Neural cell (in vitro differentiated cells): ENCODE measurements around the gene KCNS1.

Experiments
- SMC3 ChIP-seq: fragments of 450-650 bp; conservative IDR thresholded peaks from 2 replicates; pipeline ENCODE4 v1.6.1; 2014; ENCODE audit warnings: antibody characterized with exemption, mild to moderate bottlenecking, moderate library complexity; ENCODE audit not compliant: poor library complexity
- TAF1 ChIP-seq: IDR thresholded peaks from 2 replicates; pipeline ENCODE4 v1.6.1; 2012; ENCODE audit warnings: low read depth
- TF ChIP-seq, protein P1 (sequence below): fragments of 450-650 bp; IDR thresholded peaks from 2 replicates; pipeline ENCODE4 v1.5.1; 2014; ENCODE audit warnings: antibody characterized with exemption, mild to moderate bottlenecking, moderate library complexity; ENCODE audit not compliant: poor library complexity, severe bottlenecking

GRCh38 chr20:45096781-45097180, 4.1 kb downstream of the KCNS1 start:
- TF ChIP-seq, protein P1, sequence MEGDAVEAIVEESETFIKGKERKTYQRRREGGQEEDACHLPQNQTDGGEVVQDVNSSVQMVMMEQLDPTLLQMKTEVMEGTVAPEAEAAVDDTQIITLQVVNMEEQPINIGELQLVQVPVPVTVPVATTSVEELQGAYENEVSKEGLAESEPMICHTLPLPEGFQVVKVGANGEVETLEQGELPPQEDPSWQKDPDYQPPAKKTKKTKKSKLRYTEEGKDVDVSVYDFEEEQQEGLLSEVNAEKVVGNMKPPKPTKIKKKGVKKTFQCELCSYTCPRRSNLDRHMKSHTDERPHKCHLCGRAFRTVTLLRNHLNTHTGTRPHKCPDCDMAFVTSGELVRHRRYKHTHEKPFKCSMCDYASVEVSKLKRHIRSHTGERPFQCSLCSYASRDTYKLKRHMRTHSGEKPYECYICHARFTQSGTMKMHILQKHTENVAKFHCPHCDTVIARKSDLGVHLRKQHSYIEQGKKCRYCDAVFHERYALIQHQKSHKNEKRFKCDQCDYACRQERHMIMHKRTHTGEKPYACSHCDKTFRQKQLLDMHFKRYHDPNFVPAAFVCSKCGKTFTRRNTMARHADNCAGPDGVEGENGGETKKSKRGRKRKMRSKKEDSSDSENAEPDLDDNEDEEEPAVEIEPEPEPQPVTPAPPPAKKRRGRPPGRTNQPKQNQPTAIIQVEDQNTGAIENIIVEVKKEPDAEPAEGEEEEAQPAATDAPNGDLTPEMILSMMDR, result no peak
- TF ChIP-seq SMC3 (no peak), TAF1 (no peak)
